H1 (cell line): ENCODE results near the gene KSR2.

Experiments used
- EGR1 ChIP-seq: IDR thresholded peaks from 2 replicates; pipeline ENCODE4 v1.6.1; 2011; ENCODE audit warnings: low read depth, low read length, borderline replicate concordance
- POLR2AphosphoS5 ChIP-seq: IDR thresholded peaks from 2 replicates; pipeline ENCODE4 v1.6.1; 2011; ENCODE audit warnings: low read depth, low read length

- no peak for TF ChIP-seq POLR2AphosphoS5
- TF ChIP-seq EGR1: no peak
Observed at GRCh38 chr12:117506333-117506732, 462.5 kb downstream of the KSR2 start.
